Stimulated activated CD8-positive, alpha-beta memory T cell treated with anti-CD3 and anti-CD28 coated beads, Interleukin-2, amount 100 ng/mL, for 1 hour (primary cell): ENCODE measurements around the gene DDI2.
A peak's percentile ranks its signal among the peaks of the same experiment; 100 is the strongest.
"Not testable (repeated sequence)": the region's sequence is repeated elsewhere in the genome, so short reads cannot be mapped to it uniquely, and the experiment has no call there.

Experiments
- DNase-seq, 2 donors: peaks; one replicate each; pipeline ENCODE4 v3.0.0-alpha.2; 2020; ENCODE audit warnings: low read depth in 2 of 2

Gene DDI2

GRCh38 chr1:15678578-15678977 lies 61.3 kb downstream of the DDI2 start:
- DNase-seq: no peak

GRCh38 chr1:15680131-15680530 lies 62.9 kb downstream of the DDI2 start:
- DNase-seq: no peak

GRCh38 chr1:15680561-15681348 lies 63.5 kb downstream of the DDI2 start:
- DNase-seq: no peak

- DNase-seq: no peak
Observed at GRCh38 chr1:15681349-15682292, 64.4 kb downstream of the DDI2 start.

GRCh38 chr1:15682936-15683341 lies 65.7 kb downstream of the DDI2 start:
- no peak for DNase-seq

GRCh38 chr1:15683345-15684039 lies 66.2 kb downstream of the DDI2 start:
- no peak for DNase-seq

GRCh38 chr1:15684042-15684461 lies 66.8 kb downstream of the DDI2 start, which contains the start of gene PLEKHM2:
Gene PLEKHM2 (plus strand): TSS chr1:15684320. CDS start chr1:15684559, 239 bp downstream.
- peak in 1 of 2 donors; percentile 22 for DNase-seq

GRCh38 chr1:15684468-15685291 lies 67.4 kb downstream of the DDI2 start:
- DNase-seq: peak in 1 of 2 donors; percentile 4

- no peak for DNase-seq
Observed at GRCh38 chr1:15685820-15686219, 68.6 kb downstream of the DDI2 start.

GRCh38 chr1:15687446-15687845 lies 70.2 kb downstream of the DDI2 start:
- DNase-seq: no peak

GRCh38 chr1:15690317-15690716 lies 73.1 kb downstream of the DDI2 start:
- no peak for DNase-seq

GRCh38 chr1:15691434-15692032 lies 74.3 kb downstream of the DDI2 start:
- no peak for DNase-seq

GRCh38 chr1:15692121-15692682 lies 74.9 kb downstream of the DDI2 start:
- DNase-seq: no peak

GRCh38 chr1:15693371-15693770 lies 76.1 kb downstream of the DDI2 start:
- DNase-seq: no peak

- DNase-seq: no peak
Observed at GRCh38 chr1:15696956-15697521, 79.8 kb downstream of the DDI2 start.

GRCh38 chr1:15698201-15698600 lies 80.9 kb downstream of the DDI2 start:
- DNase-seq: no peak

GRCh38 chr1:15699321-15699720 lies 82.1 kb downstream of the DDI2 start:
- not testable (repeated sequence) for DNase-seq

GRCh38 chr1:15700508-15700907 lies 83.2 kb downstream of the DDI2 start:
- DNase-seq: no peak

GRCh38 chr1:15701784-15702183 lies 84.5 kb downstream of the DDI2 start:
- DNase-seq: no peak
